Measurements from ENCODE around the gene AQP2.

Gene AQP2

DNA sequence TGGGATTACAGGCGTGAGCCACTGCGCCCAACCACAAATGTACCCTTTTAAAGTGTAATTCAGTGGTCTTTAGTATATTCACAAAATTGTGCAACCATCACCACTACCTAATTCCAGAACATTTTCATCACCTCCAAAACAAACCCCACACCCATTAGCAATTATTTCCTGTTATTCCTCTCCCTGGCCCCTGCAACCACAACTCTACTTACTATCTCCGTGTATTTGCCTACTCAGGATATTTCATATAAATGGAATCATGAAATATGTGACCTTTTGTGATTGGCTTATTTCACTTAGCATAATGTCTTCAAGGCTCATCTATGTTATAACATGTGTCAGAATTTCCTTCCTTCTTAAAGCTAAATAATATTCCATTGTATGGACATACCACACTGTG, 16.0 kb upstream of the AQP2 start:
- Mint-ChIP-seq H3K9me3 (peaks cover 5% of the 10 kb centered on the region), H3K27me3 (ENCODE audit: low read depth, poor library complexity) (peaks cover 17% of the 10 kb centered on the region), H3K4me1 (peaks cover 10% of the 10 kb centered on the region), H3K27ac (no peak overlapping the region), H3K36me3 (ENCODE audit: low read depth) (no peaks in the 10 kb centered on the region), H3K4me3 (no peak overlapping the region)
- DNase-seq, result no peak
- TF ChIP-seq, protein P1, sequence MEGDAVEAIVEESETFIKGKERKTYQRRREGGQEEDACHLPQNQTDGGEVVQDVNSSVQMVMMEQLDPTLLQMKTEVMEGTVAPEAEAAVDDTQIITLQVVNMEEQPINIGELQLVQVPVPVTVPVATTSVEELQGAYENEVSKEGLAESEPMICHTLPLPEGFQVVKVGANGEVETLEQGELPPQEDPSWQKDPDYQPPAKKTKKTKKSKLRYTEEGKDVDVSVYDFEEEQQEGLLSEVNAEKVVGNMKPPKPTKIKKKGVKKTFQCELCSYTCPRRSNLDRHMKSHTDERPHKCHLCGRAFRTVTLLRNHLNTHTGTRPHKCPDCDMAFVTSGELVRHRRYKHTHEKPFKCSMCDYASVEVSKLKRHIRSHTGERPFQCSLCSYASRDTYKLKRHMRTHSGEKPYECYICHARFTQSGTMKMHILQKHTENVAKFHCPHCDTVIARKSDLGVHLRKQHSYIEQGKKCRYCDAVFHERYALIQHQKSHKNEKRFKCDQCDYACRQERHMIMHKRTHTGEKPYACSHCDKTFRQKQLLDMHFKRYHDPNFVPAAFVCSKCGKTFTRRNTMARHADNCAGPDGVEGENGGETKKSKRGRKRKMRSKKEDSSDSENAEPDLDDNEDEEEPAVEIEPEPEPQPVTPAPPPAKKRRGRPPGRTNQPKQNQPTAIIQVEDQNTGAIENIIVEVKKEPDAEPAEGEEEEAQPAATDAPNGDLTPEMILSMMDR (IDR thresholded peaks at IDR 0.05), result no peak

DNA sequence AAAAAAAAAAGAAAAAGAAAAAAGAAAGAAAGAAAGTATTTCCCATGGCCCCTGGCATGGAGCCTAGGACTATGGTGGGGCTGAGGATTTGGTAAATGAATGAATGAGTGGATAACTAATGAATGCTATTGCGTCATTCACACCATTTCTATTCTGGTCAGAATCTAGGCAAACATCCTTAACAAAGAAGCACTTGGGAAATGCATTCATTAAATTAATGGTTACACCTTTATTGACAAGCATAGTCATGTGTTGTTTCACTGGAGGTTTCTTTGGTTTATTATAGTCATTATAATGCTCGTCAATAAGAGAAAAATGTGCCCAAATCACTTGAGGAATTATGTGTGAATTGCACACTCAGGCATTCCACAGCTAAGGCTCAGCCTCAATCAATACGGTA, 13.6 kb upstream of the AQP2 start:
- H3K4me3 Mint-ChIP-seq, result no peak overlapping the region
- DNase-seq, result no peak
- peaks cover 16% of the 10 kb centered on the region for H3K4me1 Mint-ChIP-seq
- H3K27me3 Mint-ChIP-seq (ENCODE audit: low read depth, poor library complexity), result peaks cover 13% of the 10 kb centered on the region
- H3K36me3 Mint-ChIP-seq (ENCODE audit: low read depth), result no peaks in the 10 kb centered on the region
- H3K27ac Mint-ChIP-seq, result no peak overlapping the region
- peaks cover 5% of the 10 kb centered on the region for H3K9me3 Mint-ChIP-seq
- TF ChIP-seq, protein P1 (IDR thresholded peaks at IDR 0.05), result no peak

DNA sequence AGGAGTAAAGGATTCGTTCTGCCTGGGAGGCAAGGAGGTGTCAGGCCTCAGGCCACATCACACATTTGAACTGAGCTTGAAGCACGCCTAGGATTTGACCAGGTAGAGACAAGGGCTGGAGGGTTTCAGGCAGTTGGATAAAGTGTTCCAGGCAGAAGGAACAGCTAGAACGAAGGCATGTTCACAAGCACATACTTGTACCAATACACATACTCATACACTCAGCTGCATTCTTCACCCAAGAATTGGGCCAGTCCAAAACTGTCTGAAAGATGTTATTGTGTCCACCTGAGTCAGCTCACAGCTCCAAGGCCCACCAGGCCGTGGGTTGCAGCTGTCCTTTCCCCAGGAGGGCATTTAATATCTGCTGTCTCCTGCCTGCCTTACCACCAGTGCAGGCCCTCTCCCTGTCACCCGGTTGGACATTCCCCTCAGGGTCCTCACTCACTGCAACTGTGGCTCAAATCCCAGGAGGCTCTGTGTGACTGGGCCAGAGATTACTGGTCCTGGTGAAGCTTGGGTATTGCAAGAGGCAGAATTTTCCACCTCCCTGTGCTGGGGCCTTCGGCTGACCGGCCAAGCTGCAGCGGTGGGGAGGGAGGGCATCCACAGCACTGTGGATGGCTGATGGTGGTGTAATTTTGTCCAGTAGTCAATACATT, 12.8 kb upstream of the AQP2 start:
- no peaks in the 10 kb centered on the region for H3K36me3 Mint-ChIP-seq (ENCODE audit: low read depth)
- TF ChIP-seq, protein P1 (IDR thresholded peaks at IDR 0.05), result no peak
- H3K27me3 Mint-ChIP-seq (ENCODE audit: low read depth, poor library complexity), result peaks cover 11% of the 10 kb centered on the region
- no peak for DNase-seq
- no peak overlapping the region for H3K4me3 Mint-ChIP-seq
- peaks cover 24% of the 10 kb centered on the region for H3K4me1 Mint-ChIP-seq
- H3K27ac Mint-ChIP-seq, result peak overlapping the region; percentile 22
- H3K9me3 Mint-ChIP-seq, result peaks cover 5% of the 10 kb centered on the region

DNA sequence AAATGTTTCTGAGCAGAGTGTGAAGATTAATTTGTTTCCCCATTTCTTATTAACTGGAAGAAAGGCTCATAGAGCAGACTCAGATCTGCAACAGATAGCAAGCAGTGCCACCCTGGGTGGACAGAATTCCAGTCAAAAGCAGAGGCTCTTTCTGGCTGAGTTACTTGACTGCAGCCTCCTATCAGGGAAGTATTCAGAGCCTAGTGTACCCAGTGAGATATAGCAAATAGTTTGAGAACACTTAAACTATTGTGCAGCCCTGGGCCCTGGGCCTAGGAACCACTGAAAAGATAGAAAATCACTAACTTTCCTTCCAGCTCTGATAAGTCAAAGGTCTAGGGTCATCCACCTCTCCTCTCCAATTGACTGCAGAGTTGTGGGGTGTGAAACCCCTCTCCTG, 11.2 kb upstream of the AQP2 start:
- TF ChIP-seq, protein P1 (IDR thresholded peaks at IDR 0.05), result no peak
- peaks cover 30% of the 10 kb centered on the region for H3K4me1 Mint-ChIP-seq
- no peaks in the 10 kb centered on the region for H3K36me3 Mint-ChIP-seq (ENCODE audit: low read depth)
- DNase-seq, result no peak
- H3K27ac Mint-ChIP-seq, result no peak overlapping the region
- peaks cover 21% of the 10 kb centered on the region for H3K27me3 Mint-ChIP-seq (ENCODE audit: low read depth, poor library complexity)
- H3K4me3 Mint-ChIP-seq, result no peak overlapping the region
- peaks cover 5% of the 10 kb centered on the region for H3K9me3 Mint-ChIP-seq

DNA sequence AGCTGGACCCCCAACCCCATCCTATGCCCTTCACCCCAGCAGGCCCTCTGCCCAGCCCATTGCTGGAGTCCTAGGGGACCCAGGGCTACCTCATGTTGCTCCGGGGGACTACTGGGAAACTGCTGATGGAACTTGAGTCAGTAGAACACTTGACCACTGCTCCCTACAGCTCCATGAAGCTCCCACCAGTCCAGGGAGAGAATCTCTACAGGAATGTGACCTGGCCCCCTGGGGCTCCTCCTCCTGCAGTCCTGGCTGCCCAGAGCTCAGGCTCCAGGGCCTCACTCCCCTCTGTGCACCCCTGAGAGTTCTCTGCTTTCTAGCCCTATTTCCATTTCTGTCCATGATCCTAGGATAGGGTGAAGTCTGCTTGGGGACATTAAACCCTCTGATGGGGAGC, 10.8 kb upstream of the AQP2 start:
- DNase-seq, result no peak
- Mint-ChIP-seq H3K9me3 (peaks cover under 1% of the 10 kb centered on the region), H3K27ac (no peak overlapping the region), H3K27me3 (ENCODE audit: low read depth, poor library complexity) (peaks cover 21% of the 10 kb centered on the region), H3K36me3 (ENCODE audit: low read depth) (no peaks in the 10 kb centered on the region), H3K4me1 (peaks cover 26% of the 10 kb centered on the region), H3K4me3 (no peak overlapping the region)
- TF ChIP-seq, protein P1 (IDR thresholded peaks at IDR 0.05), result no peak
